Inferior parietal cortex (tissue), 1 donor: ENCODE data around the gene KCTD16.

Source experiments
- DNase-seq: peaks from one replicate; pipeline ENCODE4 v3.0.0-alpha.2; 2016; ENCODE audit errors: extremely low spot score

The KCTD16 gene

DNA sequence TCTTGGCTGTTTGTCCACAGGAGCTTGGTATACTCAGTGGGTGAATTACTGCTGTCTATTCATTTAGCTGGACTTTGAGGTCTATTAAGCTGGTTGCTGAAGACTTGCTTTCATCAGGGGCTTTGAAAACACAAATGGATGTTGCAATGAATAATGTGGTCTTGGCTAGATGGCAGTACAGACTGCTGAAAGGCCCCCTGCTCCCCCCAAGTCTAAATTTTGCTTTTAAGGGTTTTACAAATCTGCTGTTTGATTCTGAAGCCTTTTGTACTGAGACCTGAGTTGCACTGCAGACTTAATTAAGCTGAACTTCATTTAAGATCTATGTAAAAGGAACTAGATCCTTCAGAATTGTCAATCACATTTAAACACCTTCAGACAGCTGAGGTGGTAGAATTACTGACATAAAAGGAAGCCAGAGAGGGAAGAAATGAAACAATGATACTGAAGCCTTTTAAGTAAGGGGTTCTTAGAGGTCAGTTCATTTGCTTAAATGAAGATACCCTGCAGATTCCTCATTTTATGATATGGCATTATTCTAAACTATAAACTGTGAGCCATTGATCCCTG, 37.3 kb downstream of the KCTD16 start:
- DNase-seq = peak; percentile 23

GRCh38 chr5:144209361-144209760, 38.7 kb downstream of the KCTD16 start:
- DNase-seq = peak; percentile 27

GRCh38 chr5:144210655-144211054, 40.0 kb downstream of the KCTD16 start:
- no peak for DNase-seq

- no peak for DNase-seq
Observed at GRCh38 chr5:144219869-144220268, 49.2 kb downstream of the KCTD16 start.

DNA sequence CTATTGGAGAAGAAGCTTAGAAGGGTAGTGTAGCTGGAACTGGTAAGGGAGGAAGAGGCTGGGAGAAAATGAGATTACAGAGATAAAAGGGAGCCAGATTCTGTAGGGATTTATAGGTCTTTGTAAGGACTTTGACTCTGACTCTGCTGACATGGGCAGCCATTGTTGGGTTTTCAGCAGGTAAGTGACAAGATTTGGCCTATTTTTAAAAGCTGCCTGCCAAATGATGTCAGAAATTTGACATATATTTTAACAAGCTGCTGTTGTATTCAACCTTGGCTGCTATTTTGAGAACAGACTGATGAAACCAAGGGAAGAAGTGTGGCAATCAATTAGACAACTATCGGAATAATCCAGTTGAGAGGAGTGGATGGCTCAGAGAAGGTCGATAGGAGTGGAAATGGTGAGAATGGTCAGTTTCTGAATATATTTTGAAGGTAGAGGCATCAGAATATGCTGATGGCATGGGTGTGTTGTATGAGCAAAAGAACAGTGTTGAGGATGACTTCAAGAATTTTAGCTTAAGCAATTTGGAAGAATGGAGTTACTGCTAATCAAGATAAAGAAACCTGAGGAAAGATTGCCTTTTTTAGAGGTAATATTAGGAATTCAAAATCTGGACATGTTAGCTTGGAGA, 56.8 kb downstream of the KCTD16 start:
- no peak for DNase-seq

GRCh38 chr5:144230806-144231205, 60.1 kb downstream of the KCTD16 start:
- DNase-seq = no peak

DNA sequence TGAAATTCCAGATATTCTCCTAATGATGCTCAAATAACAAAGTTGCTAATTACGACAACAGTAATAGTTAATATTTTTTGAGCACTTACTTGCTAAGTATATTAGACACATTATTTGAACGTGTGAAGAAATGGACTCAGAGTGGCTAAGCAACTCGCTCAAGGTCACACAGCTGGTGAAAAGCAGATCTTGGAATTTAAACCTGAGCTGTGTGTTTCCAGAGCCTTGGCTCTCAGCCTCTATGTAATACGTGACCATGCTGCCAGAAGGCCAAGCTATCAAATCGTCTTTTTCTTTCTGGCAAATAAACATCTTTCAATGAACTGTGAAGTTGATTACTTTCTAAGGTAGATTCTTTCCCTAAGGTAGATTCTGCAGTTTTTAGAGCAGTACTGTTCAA, 61.6 kb downstream of the KCTD16 start:
- no peak for DNase-seq

- DNase-seq = no peak
Observed at GRCh38 chr5:144236499-144236898, 65.8 kb downstream of the KCTD16 start.

DNA sequence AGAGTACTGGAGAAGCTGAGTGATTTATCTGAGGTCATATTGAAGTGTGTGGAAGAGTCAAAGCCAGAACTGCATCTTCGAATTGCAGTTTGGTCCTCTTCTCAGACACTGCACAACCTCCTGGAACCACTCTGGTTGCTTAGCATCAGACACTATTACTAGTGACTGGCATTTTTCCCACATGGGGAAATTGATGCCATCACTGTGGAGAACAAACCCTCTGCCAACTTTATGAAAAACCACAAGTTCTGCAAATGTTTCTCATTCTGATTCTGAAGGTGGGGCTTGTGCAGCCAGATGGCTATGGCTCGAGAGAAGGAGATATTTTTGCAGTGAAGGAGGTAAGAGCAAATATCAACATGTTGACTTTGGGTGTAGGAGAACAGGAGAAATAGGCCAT, 67.2 kb downstream of the KCTD16 start:
- peak; percentile 51 for DNase-seq

DNA sequence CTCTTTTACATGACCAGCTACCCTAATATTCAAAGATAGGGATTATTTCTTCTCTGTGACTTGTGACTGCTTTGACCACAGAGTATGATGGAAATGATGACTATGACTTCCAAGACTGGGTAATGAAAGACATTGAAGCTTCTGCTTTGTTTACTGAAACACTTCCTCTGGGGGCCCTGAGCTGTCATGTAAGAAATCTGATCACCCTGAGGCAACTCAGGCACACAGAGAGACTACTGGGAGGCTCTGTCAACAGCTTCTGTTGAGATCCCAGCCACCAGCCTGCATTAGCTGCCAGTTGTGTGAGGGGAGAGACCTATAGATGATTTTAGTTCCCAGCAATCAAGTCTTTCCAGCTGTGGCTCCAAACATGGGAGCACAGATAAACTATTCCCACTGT, 76.5 kb downstream of the KCTD16 start:
- no peak for DNase-seq

DNA sequence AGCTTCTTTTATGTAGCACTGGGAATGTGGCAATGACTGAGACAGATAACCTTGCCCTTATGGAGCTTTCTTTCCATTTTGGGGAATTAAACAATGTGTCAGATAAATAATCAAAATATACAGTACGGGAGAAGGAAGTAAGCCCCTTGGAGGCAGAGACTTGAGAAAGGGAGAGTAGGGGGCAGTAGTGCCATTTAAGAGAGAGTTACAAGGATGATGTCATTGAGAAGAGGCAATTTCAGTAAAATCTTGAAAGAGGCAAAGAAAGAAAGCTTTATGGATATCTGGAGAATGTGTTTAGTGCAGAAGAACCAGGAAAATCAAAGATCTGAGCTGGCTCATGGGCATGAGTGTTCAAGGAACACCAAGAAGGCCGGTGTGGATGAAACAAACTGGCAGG, 77.3 kb downstream of the KCTD16 start:
- DNase-seq = no peak

DNA sequence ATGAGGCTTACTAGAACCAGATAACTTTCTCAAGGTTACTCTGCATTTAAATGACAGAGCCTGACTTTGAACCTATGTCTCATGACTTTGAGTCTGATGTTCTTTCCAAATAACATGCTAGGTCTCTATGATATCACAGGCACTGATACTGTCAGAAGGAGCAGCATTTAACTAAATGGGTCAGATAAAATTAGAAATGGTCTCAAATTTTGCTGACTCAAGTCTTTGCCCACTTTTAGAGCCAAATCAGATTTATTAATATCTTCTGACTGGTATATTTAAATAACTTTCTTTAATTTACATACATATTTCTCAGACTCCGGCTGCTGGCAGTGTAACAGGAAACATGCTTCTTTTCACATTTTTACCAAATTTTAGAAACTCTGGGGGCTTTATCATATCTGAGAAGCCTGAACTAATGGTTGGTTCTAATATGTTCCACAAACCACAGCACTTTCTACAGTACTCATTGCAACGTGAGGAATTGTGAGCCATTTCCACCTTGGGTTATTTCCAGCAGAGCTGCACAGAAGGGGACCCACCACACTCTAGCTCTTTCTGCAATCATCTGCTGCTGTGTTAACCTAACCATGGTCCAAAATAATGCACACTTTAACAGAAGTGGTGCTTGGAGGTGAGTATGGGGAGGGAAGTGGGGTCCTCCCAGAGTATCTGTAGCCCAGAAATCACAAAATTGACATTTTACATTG, 79.2 kb downstream of the KCTD16 start:
- DNase-seq = no peak

- DNase-seq = no peak
Observed at GRCh38 chr5:144254552-144254951, 83.9 kb downstream of the KCTD16 start.

GRCh38 chr5:144260121-144260520, 89.4 kb downstream of the KCTD16 start:
- no peak for DNase-seq

GRCh38 chr5:144265643-144266247, 95.1 kb downstream of the KCTD16 start:
- DNase-seq = no peak

GRCh38 chr5:144267961-144268513, 97.4 kb downstream of the KCTD16 start:
- no peak for DNase-seq

- DNase-seq = no peak
Observed at GRCh38 chr5:144273232-144274027, 102.8 kb downstream of the KCTD16 start.

GRCh38 chr5:144275329-144275728, 104.7 kb downstream of the KCTD16 start:
- no peak for DNase-seq

GRCh38 chr5:144276034-144276822, 105.6 kb downstream of the KCTD16 start:
- DNase-seq = no peak

- DNase-seq = no peak
Observed at GRCh38 chr5:144281784-144282183, 111.1 kb downstream of the KCTD16 start.

DNA sequence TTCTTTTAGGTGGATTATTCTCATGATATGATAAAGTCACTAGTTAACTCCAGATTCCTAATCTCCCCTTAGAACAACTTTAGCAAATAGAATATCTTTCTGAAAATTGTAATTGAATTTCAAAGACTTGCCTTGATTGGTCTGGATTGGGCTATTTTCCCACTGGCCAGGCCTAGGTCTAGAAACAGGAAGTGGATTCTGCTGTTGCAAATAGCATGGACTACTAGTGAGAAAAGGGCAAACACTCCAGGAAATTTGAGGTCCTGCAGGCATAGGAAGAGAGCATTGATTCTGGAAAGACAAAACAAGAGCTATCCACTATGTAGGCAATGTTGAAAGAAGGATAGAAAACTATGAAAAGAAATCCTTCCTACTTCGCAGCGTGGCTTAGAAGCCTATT, 113.4 kb downstream of the KCTD16 start:
- DNase-seq = no peak
